Epithelial cell of proximal tubule (primary cell): ENCODE data around the gene C1QTNF4. TPM values are rescaled to one million over a fixed set of nuclear protein-coding genes. Genes with fewer than 3 reads are reported as not detected.
"Not testable (repeated sequence)": the region's sequence is repeated elsewhere in the genome, so short reads cannot be mapped to it uniquely, and the experiment has no call there.

Source experiments
- DNase-seq: peaks from one replicate; pipeline ENCODE4 v3.0.0-alpha.2; 2011; ENCODE audit warnings: low read depth
- H3K4me3 ChIP-seq: 2 replicates; pipeline ENCODE4 v1.5.1; 2011; ENCODE audit warnings: low read depth, mild to moderate bottlenecking, low read length
- total RNA-seq: library from RNA; depleted of rRNA; stranded (reverse); fragments of >200 nt; gene quantifications from 2 replicates; pipeline ENCODE4 v1.2.3, GENCODE V29; 2015
- TF ChIP-seq, protein P1 (sequence below): conservative IDR thresholded peaks from 2 replicates; pipeline ENCODE4 v1.5.1; 2012; ENCODE audit warnings: low read depth, mild to moderate bottlenecking, low read length

Gene C1QTNF4
- total RNA-seq, 1 donor from 2014 or later: 3.1 TPM

DNA sequence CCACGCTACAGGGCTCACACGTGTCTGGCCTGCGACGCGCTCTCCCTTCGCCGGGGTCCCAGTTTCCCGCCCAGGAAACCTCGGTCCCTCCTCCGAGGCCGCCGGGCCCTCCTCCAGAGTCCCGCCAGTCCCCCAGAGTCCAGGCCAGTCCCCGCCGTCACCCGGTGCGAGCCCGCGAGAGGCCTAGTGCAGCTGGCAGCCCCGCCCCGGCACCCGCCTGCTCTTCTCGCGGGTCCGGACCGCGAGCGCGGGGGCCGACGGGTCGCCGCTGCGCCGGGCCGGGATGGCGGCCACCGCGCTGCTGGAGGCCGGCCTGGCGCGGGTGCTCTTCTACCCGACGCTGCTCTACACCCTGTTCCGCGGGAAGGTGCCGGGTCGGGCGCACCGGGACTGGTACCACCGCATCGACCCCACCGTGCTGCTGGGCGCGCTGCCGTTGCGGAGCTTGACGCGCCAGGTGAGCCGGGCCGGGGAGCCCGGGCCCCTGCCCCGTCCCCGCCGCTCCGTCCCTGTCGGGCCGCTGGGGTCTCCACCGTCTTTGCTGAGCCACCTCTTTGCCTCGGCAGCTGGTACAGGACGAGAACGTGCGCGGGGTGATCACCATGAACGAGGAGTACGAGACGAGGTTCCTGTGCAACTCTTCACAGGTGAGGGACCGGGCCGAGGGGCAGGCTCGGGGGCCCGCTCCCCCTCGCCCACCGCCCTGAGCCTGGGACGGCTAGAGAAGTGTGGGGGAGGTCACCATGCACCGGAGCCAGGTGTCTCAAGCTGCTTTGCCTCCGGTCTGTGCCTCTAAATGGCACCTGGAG is 28.7 kb downstream of the C1QTNF4 start, which contains the start of gene PTPMT1:
PTPMT1 (plus strand) TSS at position 260 of the 809 bp plus-strand sequence; CDS start at position 284, 24 bp downstream.
- DNase-seq: no peak
- peak within 1 kb of the TSS; percentile 97 for H3K4me3 ChIP-seq
- TF ChIP-seq, protein P1, sequence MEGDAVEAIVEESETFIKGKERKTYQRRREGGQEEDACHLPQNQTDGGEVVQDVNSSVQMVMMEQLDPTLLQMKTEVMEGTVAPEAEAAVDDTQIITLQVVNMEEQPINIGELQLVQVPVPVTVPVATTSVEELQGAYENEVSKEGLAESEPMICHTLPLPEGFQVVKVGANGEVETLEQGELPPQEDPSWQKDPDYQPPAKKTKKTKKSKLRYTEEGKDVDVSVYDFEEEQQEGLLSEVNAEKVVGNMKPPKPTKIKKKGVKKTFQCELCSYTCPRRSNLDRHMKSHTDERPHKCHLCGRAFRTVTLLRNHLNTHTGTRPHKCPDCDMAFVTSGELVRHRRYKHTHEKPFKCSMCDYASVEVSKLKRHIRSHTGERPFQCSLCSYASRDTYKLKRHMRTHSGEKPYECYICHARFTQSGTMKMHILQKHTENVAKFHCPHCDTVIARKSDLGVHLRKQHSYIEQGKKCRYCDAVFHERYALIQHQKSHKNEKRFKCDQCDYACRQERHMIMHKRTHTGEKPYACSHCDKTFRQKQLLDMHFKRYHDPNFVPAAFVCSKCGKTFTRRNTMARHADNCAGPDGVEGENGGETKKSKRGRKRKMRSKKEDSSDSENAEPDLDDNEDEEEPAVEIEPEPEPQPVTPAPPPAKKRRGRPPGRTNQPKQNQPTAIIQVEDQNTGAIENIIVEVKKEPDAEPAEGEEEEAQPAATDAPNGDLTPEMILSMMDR: no peak

DNA sequence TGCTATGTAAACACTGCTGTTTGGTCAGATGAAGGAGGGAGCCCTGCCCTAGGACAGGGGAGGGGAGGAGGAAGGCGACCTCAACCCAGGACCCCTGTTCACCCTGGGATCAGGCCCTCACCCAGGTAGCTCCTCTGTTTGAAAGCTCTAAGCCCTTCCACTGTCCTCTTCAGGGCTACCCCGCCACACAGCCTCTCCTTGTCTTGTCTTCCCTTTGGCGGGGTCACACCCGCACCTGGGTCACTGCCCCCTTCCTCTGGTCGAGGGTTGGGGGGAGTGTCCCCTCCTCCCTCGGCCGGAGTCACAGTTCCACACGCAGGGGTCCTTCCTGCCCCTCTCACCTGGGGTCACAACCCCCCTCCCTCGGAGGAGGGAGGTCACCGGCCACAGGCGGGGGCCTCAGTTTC is 29.3 kb downstream of the C1QTNF4 start:
- peak overlapping the region; percentile 97 for H3K4me3 ChIP-seq
- no peak for DNase-seq
- TF ChIP-seq, protein P1: no peak

GRCh38 chr11:47564366-47564765 is 29.8 kb downstream of the C1QTNF4 start:
- DNase-seq: not testable (repeated sequence)

DNA sequence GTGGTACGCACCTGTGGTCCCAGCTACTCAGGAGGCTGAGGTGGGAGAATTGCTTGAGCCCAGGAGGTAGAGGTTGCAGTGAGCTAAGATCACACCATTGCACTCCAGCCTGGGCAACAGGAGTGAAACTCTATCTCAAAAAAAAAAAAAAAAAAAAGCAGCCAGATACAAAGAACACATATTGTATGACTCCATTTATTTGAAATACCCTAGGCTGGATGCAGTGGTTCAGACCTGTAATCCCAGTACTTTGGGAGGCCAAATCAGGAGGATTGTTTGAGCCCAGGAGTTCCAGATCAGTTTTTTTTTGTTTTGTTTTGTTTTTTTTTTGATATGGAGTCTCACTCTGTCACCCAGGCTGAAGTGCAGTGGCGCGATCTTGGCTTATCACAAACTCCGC is 31.8 kb downstream of the C1QTNF4 start:
- DNase-seq, H3K4me3 ChIP-seq: not testable (repeated sequence)

More at GRCh38 chr11:47564366-47564765, 29.8 kb downstream of the C1QTNF4 start:
- peak overlapping the region; percentile 97 for H3K4me3 ChIP-seq

DNA sequence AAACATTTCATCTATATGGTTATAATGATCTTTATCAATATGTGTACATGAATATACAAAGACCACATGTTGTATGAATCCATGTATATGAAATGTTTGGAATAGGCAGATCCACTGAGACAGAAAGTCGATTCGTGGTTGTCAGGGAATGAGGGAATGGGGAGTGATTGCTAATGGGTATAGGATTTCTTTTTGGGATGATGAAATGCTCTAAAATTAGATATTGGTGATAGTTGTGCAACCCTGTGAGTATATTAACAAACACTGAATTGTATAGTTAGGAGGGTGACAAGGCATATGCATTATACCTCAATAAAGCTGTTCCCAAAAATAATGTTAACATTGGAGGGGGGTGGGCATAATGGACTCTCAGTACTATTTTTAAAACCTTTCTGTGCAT is 33.8 kb downstream of the C1QTNF4 start:
- TF ChIP-seq, protein P1: no peak
- no peak overlapping the region for H3K4me3 ChIP-seq
- DNase-seq: no peak

GRCh38 chr11:47558695-47559094 is 35.5 kb downstream of the C1QTNF4 start:
- no peak for DNase-seq
- TF ChIP-seq, protein P1: no peak

DNA sequence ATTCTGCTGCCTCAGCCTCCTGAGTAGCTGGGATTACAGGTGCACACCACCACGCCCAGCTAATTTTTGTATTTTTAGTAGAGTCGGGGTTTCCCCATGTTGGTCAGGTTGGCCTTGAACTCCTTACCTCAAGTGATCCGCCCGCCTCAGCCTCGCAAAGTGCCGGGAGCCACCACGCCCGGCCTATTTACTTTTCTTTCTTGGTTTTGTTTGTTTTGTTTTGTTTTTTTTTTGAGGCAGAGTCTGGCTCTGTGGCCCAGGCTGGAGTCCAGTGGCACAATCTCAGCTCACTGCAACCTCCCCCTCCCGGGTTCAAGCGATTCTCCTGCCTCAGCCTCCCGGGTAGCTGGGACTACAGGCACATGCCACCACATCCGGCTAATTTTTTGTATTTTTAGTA is 37.2 kb downstream of the C1QTNF4 start:
- not testable (repeated sequence) for DNase-seq

More at GRCh38 chr11:47558695-47559094, 35.5 kb downstream of the C1QTNF4 start:
- H3K4me3 ChIP-seq: no peak overlapping the region

DNA sequence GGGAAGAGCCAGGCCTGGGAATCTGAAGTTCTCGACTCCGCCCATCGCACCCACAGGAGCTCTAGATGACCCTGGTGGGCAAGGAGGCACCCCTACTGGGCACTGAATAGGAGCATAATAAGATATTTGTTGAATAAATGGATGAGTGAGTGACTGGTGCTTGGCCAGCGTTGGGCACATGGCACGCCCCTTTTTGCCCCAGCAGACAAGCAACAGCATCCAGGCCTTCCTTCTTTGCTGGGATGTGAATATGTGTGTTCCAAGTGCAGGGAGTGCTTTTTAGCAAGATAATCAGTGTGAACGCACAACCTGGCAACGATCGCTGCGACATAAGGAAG is 40.8 kb downstream of the C1QTNF4 start:
- no peak for DNase-seq
- H3K4me3 ChIP-seq: peak overlapping the region; percentile 79
- TF ChIP-seq, protein P1: no peak

More for the DNA sequence above, 37.2 kb downstream of the C1QTNF4 start:
- not testable (repeated sequence) for H3K4me3 ChIP-seq
